ENCODE measurements around the gene FOXA2.
"Not testable (repeated sequence)": the region's sequence is repeated elsewhere in the genome, so short reads cannot be mapped to it uniquely, and the experiment has no call there.

The FOXA2 gene

DNA sequence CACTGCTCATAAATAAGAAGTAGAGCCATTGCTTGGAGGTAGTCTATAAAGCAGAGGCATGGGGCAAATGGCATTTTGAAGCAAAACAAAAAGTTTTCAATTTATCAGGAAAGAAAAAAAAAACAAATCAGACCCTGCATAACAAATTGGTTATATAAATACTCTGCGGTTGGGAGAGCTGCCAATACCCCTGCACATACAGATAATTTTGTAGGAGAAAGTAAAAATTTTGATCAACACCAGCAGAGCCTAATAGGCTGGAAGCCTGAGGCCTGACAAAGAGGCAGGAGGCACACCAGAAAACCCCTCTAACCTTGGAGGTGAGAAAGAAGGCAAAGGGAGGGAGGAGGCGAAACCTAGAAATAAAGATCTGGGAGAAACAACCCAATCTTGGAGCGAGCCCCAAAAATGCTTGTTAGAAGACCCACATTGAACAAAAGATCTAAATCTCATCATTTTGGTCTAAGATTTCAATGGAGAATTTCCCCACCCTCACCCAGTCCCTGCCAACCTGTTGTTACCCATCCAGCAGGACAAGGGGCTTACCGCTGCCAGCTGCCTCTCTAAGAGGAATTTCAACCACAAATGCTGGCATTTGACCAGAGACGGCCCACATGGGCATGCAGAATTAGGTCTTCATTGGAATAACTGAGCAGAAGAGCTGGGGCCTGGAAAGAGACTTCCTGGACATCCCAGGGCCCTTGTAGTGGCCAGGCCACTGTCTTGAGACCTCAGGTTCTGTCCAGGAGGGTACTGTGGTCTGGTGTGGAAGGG, 28.4 kb downstream of the FOXA2 start:
- Histone ChIP-seq H3K27me3 (ENCODE audit: control insufficient read depth, insufficient read depth, low read length) (peaks cover 63% of the 10 kb centered on the region), H3K36me3 (ENCODE audit: control insufficient read depth, insufficient read depth, low read length) (no peaks in the 10 kb centered on the region)

GRCh38 chr20:22554391-22554790, 30.0 kb downstream of the FOXA2 start:
- no peaks in the 10 kb centered on the region for H3K36me3 ChIP-seq (ENCODE audit: control insufficient read depth, insufficient read depth, low read length)
- H3K4me3 ChIP-seq (ENCODE audit: low read depth, low read length) = no peak overlapping the region
- H3K27me3 ChIP-seq (ENCODE audit: control insufficient read depth, insufficient read depth, low read length) = peaks cover 47% of the 10 kb centered on the region
- peaks cover 12% of the 10 kb centered on the region for H3K9me3 ChIP-seq (ENCODE audit: control insufficient read depth, insufficient read depth, low read depth, low read length)
- H3K27ac ChIP-seq (ENCODE audit: low read depth, low read length) = no peak overlapping the region
- H3K4me1 ChIP-seq (ENCODE audit: control insufficient read depth, insufficient read depth, low read length) = peaks cover 25% of the 10 kb centered on the region
- H3K9ac ChIP-seq (ENCODE audit: low read length) = no peak overlapping the region

More for the DNA sequence above, 28.4 kb downstream of the FOXA2 start:
- Histone ChIP-seq H3K9me3 (ENCODE audit: control insufficient read depth, insufficient read depth, low read depth, low read length) (peaks cover 10% of the 10 kb centered on the region; the same call in 1 of the 2 replicates), H3K4me3 (ENCODE audit: low read depth, low read length) (no peak overlapping the region), H3K4me1 (ENCODE audit: control insufficient read depth, insufficient read depth, low read length) (peaks cover 36% of the 10 kb centered on the region), H3K27ac (ENCODE audit: low read depth, low read length) (no peak overlapping the region), H3K9ac (ENCODE audit: low read length) (no peak overlapping the region)

GRCh38 chr20:22550514-22550913, 33.9 kb downstream of the FOXA2 start:
- H3K27ac ChIP-seq (ENCODE audit: low read depth, low read length); H3K4me1 ChIP-seq (ENCODE audit: control insufficient read depth, insufficient read depth, low read length); H3K4me3 ChIP-seq (ENCODE audit: low read depth, low read length); H3K36me3 ChIP-seq (ENCODE audit: control insufficient read depth, insufficient read depth, low read length); H3K9ac ChIP-seq (ENCODE audit: low read length): not testable (repeated sequence)
- Histone ChIP-seq H3K27me3 (ENCODE audit: control insufficient read depth, insufficient read depth, low read length) (peaks cover 13% of the 10 kb centered on the region), H3K9me3 (ENCODE audit: control insufficient read depth, insufficient read depth, low read depth, low read length) (peaks cover 16% of the 10 kb centered on the region)

- no peak overlapping the region for H3K27ac ChIP-seq (ENCODE audit: low read depth, low read length)
- no peak overlapping the region for H3K9ac ChIP-seq (ENCODE audit: low read length)
Observed at GRCh38 chr20:22548040-22548439, 36.3 kb downstream of the FOXA2 start.

DNA sequence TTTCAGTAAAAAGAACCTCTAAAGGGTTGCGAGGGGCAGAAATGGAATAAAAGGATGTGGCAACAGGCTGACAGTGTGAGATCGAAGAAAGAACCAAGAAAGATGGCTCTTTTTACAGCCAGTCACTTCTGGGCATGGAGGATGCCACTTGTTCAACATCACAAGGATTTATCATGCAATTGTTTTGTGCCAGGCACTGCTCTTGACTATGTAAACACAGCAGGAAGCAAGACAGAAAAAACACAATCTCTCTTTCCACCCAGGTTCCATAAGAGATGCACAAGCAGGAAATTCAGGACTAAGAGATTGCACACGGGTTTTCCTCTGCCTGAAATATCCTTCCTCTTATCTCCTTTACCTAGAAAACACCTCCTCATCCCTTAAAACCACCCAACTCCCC, 38.0 kb downstream of the FOXA2 start:
- no peak overlapping the region for H3K9ac ChIP-seq (ENCODE audit: low read length)
- no peak overlapping the region for H3K27ac ChIP-seq (ENCODE audit: low read depth, low read length)
- no peaks in the 10 kb centered on the region for H3K36me3 ChIP-seq (ENCODE audit: control insufficient read depth, insufficient read depth, low read length)
- no peaks in the 10 kb centered on the region for H3K4me1 ChIP-seq (ENCODE audit: control insufficient read depth, insufficient read depth, low read length)
- peaks cover 7% of the 10 kb centered on the region; the same call in 1 of the 2 replicates for H3K27me3 ChIP-seq (ENCODE audit: control insufficient read depth, insufficient read depth, low read length)
- no peak overlapping the region for H3K4me3 ChIP-seq (ENCODE audit: low read depth, low read length)
- H3K9me3 ChIP-seq (ENCODE audit: control insufficient read depth, insufficient read depth, low read depth, low read length) = peaks cover 7% of the 10 kb centered on the region

More at GRCh38 chr20:22548040-22548439, 36.3 kb downstream of the FOXA2 start:
- Histone ChIP-seq H3K27me3 (ENCODE audit: control insufficient read depth, insufficient read depth, low read length) (peaks cover 7% of the 10 kb centered on the region), H3K9me3 (ENCODE audit: control insufficient read depth, insufficient read depth, low read depth, low read length) (peaks cover 7% of the 10 kb centered on the region), H3K4me1 (ENCODE audit: control insufficient read depth, insufficient read depth, low read length) (no peaks in the 10 kb centered on the region), H3K36me3 (ENCODE audit: control insufficient read depth, insufficient read depth, low read length) (no peaks in the 10 kb centered on the region), H3K4me3 (ENCODE audit: low read depth, low read length) (no peak overlapping the region)

- Histone ChIP-seq H3K27ac (ENCODE audit: low read depth, low read length) (no peak overlapping the region), H3K9me3 (ENCODE audit: control insufficient read depth, insufficient read depth, low read depth, low read length) (peaks cover 7% of the 10 kb centered on the region), H3K27me3 (ENCODE audit: control insufficient read depth, insufficient read depth, low read length) (peaks cover 14% of the 10 kb centered on the region)
Observed at GRCh38 chr20:22545045-22545444, 39.3 kb downstream of the FOXA2 start.

GRCh38 chr20:22544462-22544861, 39.9 kb downstream of the FOXA2 start:
- Histone ChIP-seq H3K9me3 (ENCODE audit: control insufficient read depth, insufficient read depth, low read depth, low read length) (peaks cover 5% of the 10 kb centered on the region), H3K27me3 (ENCODE audit: control insufficient read depth, insufficient read depth, low read length) (peaks cover 14% of the 10 kb centered on the region), H3K36me3 (ENCODE audit: control insufficient read depth, insufficient read depth, low read length) (no peaks in the 10 kb centered on the region), H3K4me1 (ENCODE audit: control insufficient read depth, insufficient read depth, low read length) (no peaks in the 10 kb centered on the region), H3K27ac (ENCODE audit: low read depth, low read length) (no peak overlapping the region), H3K4me3 (ENCODE audit: low read depth, low read length) (no peak overlapping the region), H3K9ac (ENCODE audit: low read length) (no peak overlapping the region)

More at GRCh38 chr20:22545045-22545444, 39.3 kb downstream of the FOXA2 start:
- Histone ChIP-seq H3K36me3 (ENCODE audit: control insufficient read depth, insufficient read depth, low read length) (no peaks in the 10 kb centered on the region), H3K4me1 (ENCODE audit: control insufficient read depth, insufficient read depth, low read length) (no peaks in the 10 kb centered on the region), H3K4me3 (ENCODE audit: low read depth, low read length) (no peak overlapping the region), H3K9ac (ENCODE audit: low read length) (no peak overlapping the region)

DNA sequence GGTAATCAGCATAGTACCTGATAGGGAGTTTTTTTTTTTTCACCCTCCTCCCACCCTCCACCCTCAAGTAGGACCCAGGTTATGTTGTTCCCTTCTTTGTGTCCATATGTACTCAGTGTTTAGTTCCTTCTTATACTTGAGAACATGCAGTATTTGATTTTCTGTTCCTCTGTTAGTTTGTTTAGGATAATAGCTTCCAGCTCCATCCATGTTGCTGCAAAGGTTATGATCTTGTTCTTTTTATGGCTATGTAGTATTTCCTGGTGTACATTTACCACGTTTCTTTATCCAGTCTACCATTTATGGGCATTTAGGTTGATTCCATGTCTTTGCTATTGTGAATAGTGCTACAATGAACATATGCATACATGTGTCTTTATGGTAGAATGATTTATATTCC, 41.9 kb downstream of the FOXA2 start:
- peaks cover 17% of the 10 kb centered on the region for H3K27me3 ChIP-seq (ENCODE audit: control insufficient read depth, insufficient read depth, low read length)
- H3K27ac ChIP-seq (ENCODE audit: low read depth, low read length) = no peak overlapping the region
- no peaks in the 10 kb centered on the region for H3K4me1 ChIP-seq (ENCODE audit: control insufficient read depth, insufficient read depth, low read length)
- H3K9ac ChIP-seq (ENCODE audit: low read length) = no peak overlapping the region
- H3K4me3 ChIP-seq (ENCODE audit: low read depth, low read length) = no peak overlapping the region
- H3K9me3 ChIP-seq (ENCODE audit: control insufficient read depth, insufficient read depth, low read depth, low read length) = no peaks in the 10 kb centered on the region
- no peaks in the 10 kb centered on the region for H3K36me3 ChIP-seq (ENCODE audit: control insufficient read depth, insufficient read depth, low read length)

DNA sequence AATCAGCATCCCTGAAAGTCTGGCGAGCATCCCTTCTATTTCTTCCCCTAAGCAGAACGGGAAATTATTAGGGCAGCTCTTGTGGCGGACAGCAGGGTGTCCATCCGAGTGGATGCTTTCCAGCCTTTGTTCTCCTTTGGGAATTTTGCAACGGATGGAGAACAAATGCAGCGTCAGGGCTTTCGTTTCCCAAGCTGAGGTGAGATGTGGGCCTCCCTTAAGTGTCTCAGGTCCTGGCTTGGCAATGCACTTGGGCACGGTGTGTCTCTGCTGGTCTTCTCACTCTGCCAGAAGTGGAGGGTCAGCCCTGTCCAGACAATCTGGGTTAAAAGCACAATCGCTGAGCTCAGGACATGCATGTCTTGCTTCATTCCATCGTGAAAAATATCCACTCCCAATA, 43.5 kb downstream of the FOXA2 start:
- Histone ChIP-seq H3K36me3 (ENCODE audit: control insufficient read depth, insufficient read depth, low read length) (no peaks in the 10 kb centered on the region), H3K4me3 (ENCODE audit: low read depth, low read length) (no peak overlapping the region)

GRCh38 chr20:22536956-22537756, 47.2 kb downstream of the FOXA2 start:
- Histone ChIP-seq H3K9me3 (ENCODE audit: control insufficient read depth, insufficient read depth, low read depth, low read length) (no peaks in the 10 kb centered on the region), H3K36me3 (ENCODE audit: control insufficient read depth, insufficient read depth, low read length) (no peaks in the 10 kb centered on the region), H3K27me3 (ENCODE audit: control insufficient read depth, insufficient read depth, low read length) (peaks cover 26% of the 10 kb centered on the region), H3K4me1 (ENCODE audit: control insufficient read depth, insufficient read depth, low read length) (no peaks in the 10 kb centered on the region), H3K27ac (ENCODE audit: low read depth, low read length) (no peak overlapping the region), H3K4me3 (ENCODE audit: low read depth, low read length) (no peak overlapping the region), H3K9ac (ENCODE audit: low read length) (no peak overlapping the region)

More for the DNA sequence above, 43.5 kb downstream of the FOXA2 start:
- H3K4me1 ChIP-seq (ENCODE audit: control insufficient read depth, insufficient read depth, low read length) = no peaks in the 10 kb centered on the region
- H3K27me3 ChIP-seq (ENCODE audit: control insufficient read depth, insufficient read depth, low read length) = peaks cover 23% of the 10 kb centered on the region
- no peaks in the 10 kb centered on the region for H3K9me3 ChIP-seq (ENCODE audit: control insufficient read depth, insufficient read depth, low read depth, low read length)
- H3K27ac ChIP-seq (ENCODE audit: low read depth, low read length) = no peak overlapping the region
- H3K9ac ChIP-seq (ENCODE audit: low read length) = no peak overlapping the region

All from HUES6 (cell line).